ENCODE data around the gene CIAO2A. TPM values are rescaled to one million over a fixed set of nuclear protein-coding genes. Genes with fewer than 3 reads are reported as not detected.
A peak's percentile ranks its signal among the peaks of the same experiment; 100 is the strongest.
"Not testable (repeated sequence)": the region's sequence is repeated elsewhere in the genome, so short reads cannot be mapped to it uniquely, and the experiment has no call there.

Gene CIAO2A
- total RNA-seq, 6 experiments from 2014 or later, result 46.5 to 61.1 (median 53.2) TPM

- H3K4me1 Mint-ChIP-seq (ENCODE audit: low read depth), result peaks cover 28% of the 10 kb centered on the region
- peaks cover 11% of the 10 kb centered on the region; the same call in 1 of the 2 replicates for H3K36me3 Mint-ChIP-seq (ENCODE audit: low read depth)
- TF ChIP-seq CTCF (IDR thresholded peaks at IDR 0.05), result no peak
- peaks cover 2% of the 10 kb centered on the region for H3K27me3 Mint-ChIP-seq (ENCODE audit: insufficient read depth)
- no peak for DNase-seq
- H3K4me3 Mint-ChIP-seq, result no peak overlapping the region
- H3K27ac Mint-ChIP-seq, result no peak overlapping the region
- no peaks in the 10 kb centered on the region for H3K9me3 Mint-ChIP-seq
These were observed 18.0 kb upstream of the CIAO2A start for GRCh38 chr15:64111679-64112050.

GRCh38 chr15:64110950-64111678, 17.5 kb upstream of the CIAO2A start:
- peaks cover 28% of the 10 kb centered on the region for H3K4me1 Mint-ChIP-seq (ENCODE audit: low read depth)
- H3K27ac Mint-ChIP-seq, result peak overlapping the region; percentile 22; the same call in 1 of the 2 replicates
- H3K4me3 Mint-ChIP-seq, result no peak overlapping the region
- H3K27me3 Mint-ChIP-seq (ENCODE audit: insufficient read depth), result peaks cover 2% of the 10 kb centered on the region
- no peak for TF ChIP-seq CTCF (IDR thresholded peaks at IDR 0.05)
- no peaks in the 10 kb centered on the region for H3K9me3 Mint-ChIP-seq
- DNase-seq, result no peak
- peaks cover 10% of the 10 kb centered on the region; the same call in 1 of the 2 replicates for H3K36me3 Mint-ChIP-seq (ENCODE audit: low read depth)

GRCh38 chr15:64110108-64110701, 16.6 kb upstream of the CIAO2A start:
- H3K4me3 Mint-ChIP-seq; H3K27ac Mint-ChIP-seq; DNase-seq; H3K27me3 Mint-ChIP-seq (ENCODE audit: insufficient read depth); H3K9me3 Mint-ChIP-seq; H3K36me3 Mint-ChIP-seq (ENCODE audit: low read depth): not testable (repeated sequence)
- peaks cover 28% of the 10 kb centered on the region for H3K4me1 Mint-ChIP-seq (ENCODE audit: low read depth)

- no peak overlapping the region for H3K4me3 Mint-ChIP-seq
These were observed 13.7 kb upstream of the CIAO2A start for GRCh38 chr15:64107337-64107736.

GRCh38 chr15:64105113-64105704, 11.6 kb upstream of the CIAO2A start:
- Mint-ChIP-seq H3K4me3 (no peak overlapping the region), H3K4me1 (ENCODE audit: low read depth) (no peaks in the 10 kb centered on the region; the same call in 1 of the 2 replicates), H3K36me3 (ENCODE audit: low read depth) (peaks cover 6% of the 10 kb centered on the region), H3K9me3 (no peaks in the 10 kb centered on the region), H3K27ac (no peak overlapping the region), H3K27me3 (ENCODE audit: insufficient read depth) (no peaks in the 10 kb centered on the region)
- no peak for TF ChIP-seq CTCF (IDR thresholded peaks at IDR 0.05)
- no peak for DNase-seq

More at GRCh38 chr15:64107337-64107736, 13.7 kb upstream of the CIAO2A start:
- DNase-seq, result no peak
- Mint-ChIP-seq H3K27ac (no peak overlapping the region), H3K36me3 (ENCODE audit: low read depth) (peaks cover 5% of the 10 kb centered on the region), H3K9me3 (no peaks in the 10 kb centered on the region), H3K27me3 (ENCODE audit: insufficient read depth) (peaks cover 2% of the 10 kb centered on the region), H3K4me1 (ENCODE audit: low read depth) (peaks cover 19% of the 10 kb centered on the region)
- TF ChIP-seq CTCF (IDR thresholded peaks at IDR 0.05), result no peak

GRCh38 chr15:64102497-64102896, 8.9 kb upstream of the CIAO2A start:
- DNase-seq, result no peak
- no peaks in the 10 kb centered on the region for H3K9me3 Mint-ChIP-seq
- H3K27me3 Mint-ChIP-seq (ENCODE audit: insufficient read depth), result no peaks in the 10 kb centered on the region
- H3K4me3 Mint-ChIP-seq, result no peak overlapping the region
- no peak overlapping the region for H3K27ac Mint-ChIP-seq
- H3K4me1 Mint-ChIP-seq (ENCODE audit: low read depth), result peaks cover 15% of the 10 kb centered on the region
- H3K36me3 Mint-ChIP-seq (ENCODE audit: low read depth), result peaks cover 6% of the 10 kb centered on the region
- TF ChIP-seq CTCF (IDR thresholded peaks at IDR 0.05), result no peak

All from HFFc6 (cell line).